ENCODE data around the gene MAP3K10. TPM values are rescaled to one million over a fixed set of nuclear protein-coding genes. Genes with fewer than 3 reads are reported as not detected.

Gene MAP3K10
- total RNA-seq, 4 donors from 2014 or later, result 10.8 to 19.5 (median 11.9) TPM

- no peaks in the 10 kb centered on the region for H3K9me3 ChIP-seq
- peak; percentile 37 for DNase-seq
- peaks cover 6 to 26% (median 16%) of the 10 kb centered on the region in 4 donors for H3K4me1 ChIP-seq
- WGBS, 2 donors (ENCODE audit: low coverage in 1 of 2), result 31% methylated on average over 19 of the region's 62 CpGs; no CpG with 5 or more reads in 1 of the 2 donors
- intact Hi-C loops (cut with DNase I; ENCODE audit: low total_unique reads) (loop anchor here (2.0 kb wide), 1 partner anchor 29 kb away; no protein-coding TSS in a partner anchor), in situ Hi-C loops (cut with MboI; ENCODE audit: low pct_ligation_motif_present in 1 of 4, low pct_unique_long_range_greater_than_20kb in 1 of 4, low sequenced_read_pairs in 3 of 4) (no loop called here)
- TF ChIP-seq EP300 (IDR thresholded peaks at IDR 0.05; ENCODE audit: low read depth) (no peak), CTCF (IDR thresholded peaks at IDR 0.05) (no peak), POLR2A (IDR thresholded peaks at IDR 0.05) (no peak), POLR2AphosphoS5 (IDR thresholded peaks at IDR 0.05) (no peak)
- no peaks in the 10 kb centered on the region for H3K36me3 ChIP-seq
- H3K4me3 ChIP-seq, result peak overlapping the region; percentile 77 to 95 (median 92)
- no peaks in the 10 kb centered on the region for H3K27me3 ChIP-seq
- peak overlapping the region; percentile 95 to 99 (median 98) for H3K27ac ChIP-seq
Measured at GRCh38 chr19:40191836-40192646, 815 bp downstream of the MAP3K10 start.

GRCh38 chr19:40192758-40193586, 1.7 kb downstream of the MAP3K10 start:
- H3K4me1 ChIP-seq, result peaks cover 6 to 26% (median 16%) of the 10 kb centered on the region in 4 donors
- TF ChIP-seq POLR2A (IDR thresholded peaks at IDR 0.05), result no peak
- TF ChIP-seq EP300 (IDR thresholded peaks at IDR 0.05; ENCODE audit: low read depth), result no peak
- TF ChIP-seq CTCF (IDR thresholded peaks at IDR 0.05), result no peak
- no peak for TF ChIP-seq POLR2AphosphoS5 (IDR thresholded peaks at IDR 0.05)
- no peak overlapping the region for H3K27ac ChIP-seq
- 85 to 86% methylated on average over 1 to 5 of the region's 5 CpGs for WGBS, 2 donors (ENCODE audit: low coverage in 1 of 2)
- intact Hi-C loops (cut with DNase I; ENCODE audit: low total_unique reads), result loop anchor here (2.0 kb wide), 1 partner anchor 28 kb away; no protein-coding TSS in a partner anchor
- H3K36me3 ChIP-seq, result no peaks in the 10 kb centered on the region
- no peak overlapping the region for H3K4me3 ChIP-seq
- in situ Hi-C loops (cut with MboI; ENCODE audit: low pct_ligation_motif_present in 1 of 4, low pct_unique_long_range_greater_than_20kb in 1 of 4, low sequenced_read_pairs in 3 of 4), result no loop called here
- DNase-seq, result no peak
- H3K9me3 ChIP-seq, result no peaks in the 10 kb centered on the region
- no peaks in the 10 kb centered on the region for H3K27me3 ChIP-seq

GRCh38 chr19:40193587-40193849, 2.3 kb downstream of the MAP3K10 start:
- DNase-seq, result no peak
- Histone ChIP-seq H3K27me3 (no peaks in the 10 kb centered on the region), H3K27ac (no peak overlapping the region), H3K4me1 (peaks cover 6 to 26% (median 16%) of the 10 kb centered on the region in 4 donors), H3K36me3 (no peaks in the 10 kb centered on the region), H3K4me3 (no peak overlapping the region), H3K9me3 (no peaks in the 10 kb centered on the region)
- in situ Hi-C loops (cut with MboI; ENCODE audit: low pct_ligation_motif_present in 1 of 4, low pct_unique_long_range_greater_than_20kb in 1 of 4, low sequenced_read_pairs in 3 of 4), result no loop called here
- 92 to 95% methylated on average over 3 of the region's 3 CpGs for WGBS, 2 donors (ENCODE audit: low coverage in 1 of 2)
- no peak for TF ChIP-seq EP300 (IDR thresholded peaks at IDR 0.05; ENCODE audit: low read depth)
- no peak for TF ChIP-seq POLR2A (IDR thresholded peaks at IDR 0.05)
- no peak for TF ChIP-seq CTCF (IDR thresholded peaks at IDR 0.05)
- no peak for TF ChIP-seq POLR2AphosphoS5 (IDR thresholded peaks at IDR 0.05)
- intact Hi-C loops (cut with DNase I; ENCODE audit: low total_unique reads), result loop anchor here (2.0 kb wide), 1 partner anchor 27 kb away; no protein-coding TSS in a partner anchor
